Dendritic cell treated with granulocyte-macrophage colony-stimulating factor and Interleukin-4, amounts not matched to agents 40 ng/mL and 50 ng/mL, for 4 days (primary cell): ENCODE data around the gene ATP1B1.
"Not testable (repeated sequence)": the region's sequence is repeated elsewhere in the genome, so short reads cannot be mapped to it uniquely, and the experiment has no call there.

Source experiments
- H3K27ac Mint-ChIP-seq: one replicate; pipeline ENCODE4 v1.8.0; 2022; ENCODE audit warnings: mild to moderate bottlenecking, mixed read lengths
- H3K27me3 Mint-ChIP-seq: one replicate; pipeline ENCODE4 v1.8.0; 2022; ENCODE audit warnings: mild to moderate bottlenecking, mixed read lengths
- H3K36me3 Mint-ChIP-seq: one replicate; pipeline ENCODE4 v1.8.0; 2022; ENCODE audit warnings: low read depth, mixed read lengths
- H3K4me1 Mint-ChIP-seq: one replicate; pipeline ENCODE4 v1.8.0; 2022; ENCODE audit warnings: low read depth, mixed read lengths
- H3K4me3 Mint-ChIP-seq: one replicate; pipeline ENCODE4 v1.8.0; 2022; ENCODE audit warnings: mild to moderate bottlenecking, moderate library complexity, mixed read lengths
- H3K9me3 Mint-ChIP-seq: one replicate; pipeline ENCODE4 v1.8.0; 2022; ENCODE audit warnings: mixed read lengths
- intact Hi-C: fragments of 100-400 bp; cut with micrococcal nuclease; formaldehyde crosslinking; loops from one replicate; pipeline ENCODE4 v1.15.0; 2022

Gene ATP1B1

DNA sequence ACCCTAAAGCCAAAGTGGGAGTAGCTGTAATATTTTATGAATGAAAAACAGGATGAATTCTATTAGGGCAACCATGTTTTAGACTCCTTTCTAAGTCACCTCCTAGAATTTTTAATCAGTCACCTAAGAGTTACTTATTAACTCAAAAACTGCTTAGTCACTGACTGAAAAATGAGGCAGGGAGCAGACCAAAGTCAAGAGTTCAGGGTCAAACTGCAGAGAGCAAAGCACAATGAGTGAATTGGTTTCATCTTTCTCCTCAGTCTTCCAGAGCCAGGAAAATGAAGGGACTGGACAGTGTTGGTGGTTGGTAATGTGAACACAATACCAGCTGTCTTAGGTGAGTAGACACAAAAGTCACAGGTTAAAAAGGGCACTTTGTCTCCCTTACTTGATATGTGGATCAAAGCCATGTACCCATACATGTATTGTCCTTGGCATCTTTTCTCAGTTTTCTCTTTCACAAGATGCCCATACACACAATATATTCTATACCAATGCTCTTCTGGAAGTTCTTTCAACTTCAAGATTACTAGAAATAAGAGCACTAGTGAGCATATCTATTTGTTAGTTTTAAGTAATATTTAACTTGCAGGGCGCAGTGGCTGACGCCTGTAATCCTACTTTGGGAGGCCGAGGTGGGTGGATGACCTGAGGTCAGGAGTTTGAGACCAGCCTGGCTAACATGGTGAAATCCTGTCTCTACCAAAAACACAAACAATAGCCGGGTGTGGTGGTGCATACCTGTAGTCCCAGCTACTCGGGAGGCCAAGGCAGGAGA lies 42.2 kb downstream of the ATP1B1 start:
- H3K36me3 Mint-ChIP-seq: no peaks in the 10 kb centered on the region
- H3K4me1 Mint-ChIP-seq: no peaks in the 10 kb centered on the region
- intact Hi-C loops: no loop called here
- H3K27me3 Mint-ChIP-seq: no peaks in the 10 kb centered on the region
- no peak overlapping the region for H3K27ac Mint-ChIP-seq
- H3K4me3 Mint-ChIP-seq: no peak overlapping the region
- no peaks in the 10 kb centered on the region for H3K9me3 Mint-ChIP-seq

DNA sequence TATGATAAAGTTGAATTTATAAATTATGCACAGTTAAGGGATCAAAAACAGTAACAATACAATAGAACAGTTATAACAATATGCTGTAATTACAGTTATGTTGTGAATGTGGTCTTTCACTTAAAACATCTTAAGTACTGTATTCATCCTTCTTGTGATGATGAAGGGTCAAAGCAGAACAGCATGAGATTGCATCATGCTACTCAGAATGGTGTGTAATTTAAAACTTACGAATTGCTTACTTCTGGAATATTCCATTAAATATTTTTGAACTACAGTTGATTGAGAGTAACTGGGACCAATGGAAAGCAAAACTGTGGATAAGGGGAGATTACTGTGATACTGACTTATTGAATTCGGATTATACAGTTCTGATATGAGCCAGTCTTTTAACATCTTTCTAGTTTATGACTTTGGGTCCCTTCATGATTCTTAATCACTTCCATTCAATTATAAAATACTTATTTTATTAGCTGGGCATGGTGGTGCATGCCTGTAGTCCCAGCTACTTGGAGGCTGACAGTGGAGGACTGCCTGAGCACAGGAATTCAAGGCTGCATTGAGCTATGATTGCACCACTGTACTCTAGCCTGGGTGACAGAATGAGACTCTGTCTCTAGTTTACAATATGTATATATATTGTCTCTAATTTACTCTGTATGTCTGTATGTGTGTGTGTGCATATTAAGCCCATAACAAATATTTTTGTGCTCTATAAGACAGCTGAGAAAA lies 43.2 kb downstream of the ATP1B1 start:
- intact Hi-C loops: no loop called here
- H3K4me3 Mint-ChIP-seq: no peak overlapping the region
- H3K27me3 Mint-ChIP-seq: no peaks in the 10 kb centered on the region
- no peaks in the 10 kb centered on the region for H3K4me1 Mint-ChIP-seq
- H3K27ac Mint-ChIP-seq: no peak overlapping the region
- H3K36me3 Mint-ChIP-seq: no peaks in the 10 kb centered on the region
- no peaks in the 10 kb centered on the region for H3K9me3 Mint-ChIP-seq

DNA sequence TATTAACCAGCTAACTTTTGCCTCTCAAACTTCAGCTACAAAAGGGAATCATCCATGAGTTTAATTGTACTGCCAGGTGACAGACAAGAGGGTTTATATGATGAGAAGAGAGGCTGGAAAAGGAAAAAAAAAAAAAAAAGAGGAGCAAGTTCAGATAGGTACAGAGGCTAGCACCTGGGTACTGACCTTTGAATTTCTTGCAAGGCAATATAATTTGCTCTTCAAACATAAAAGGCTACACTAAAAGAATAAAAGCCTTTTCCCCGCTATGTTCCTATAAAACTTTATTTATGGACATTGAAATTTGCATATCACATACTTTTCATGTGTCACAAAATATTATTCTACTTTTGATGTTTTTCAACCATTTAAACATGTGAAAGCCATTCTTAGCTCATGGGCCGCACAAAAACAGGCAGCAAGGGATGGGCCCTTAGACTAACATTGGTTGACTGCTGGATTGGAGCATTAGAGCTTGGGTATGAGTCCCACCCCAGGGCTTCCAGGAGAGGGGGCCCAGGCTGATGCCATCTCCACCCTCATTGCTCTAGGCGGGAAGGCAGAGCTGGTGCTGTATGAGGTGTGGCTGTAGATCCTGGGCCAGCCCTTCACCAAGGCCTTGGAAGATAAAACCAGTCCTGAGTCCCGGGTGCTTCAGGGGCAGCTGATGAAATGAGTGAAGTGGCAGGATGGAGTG lies 44.3 kb downstream of the ATP1B1 start:
- no peaks in the 10 kb centered on the region for H3K36me3 Mint-ChIP-seq
- H3K27me3 Mint-ChIP-seq: no peaks in the 10 kb centered on the region
- H3K4me1 Mint-ChIP-seq: no peaks in the 10 kb centered on the region
- intact Hi-C loops: no loop called here
- no peaks in the 10 kb centered on the region for H3K9me3 Mint-ChIP-seq
- no peak overlapping the region for H3K4me3 Mint-ChIP-seq
- no peak overlapping the region for H3K27ac Mint-ChIP-seq

DNA sequence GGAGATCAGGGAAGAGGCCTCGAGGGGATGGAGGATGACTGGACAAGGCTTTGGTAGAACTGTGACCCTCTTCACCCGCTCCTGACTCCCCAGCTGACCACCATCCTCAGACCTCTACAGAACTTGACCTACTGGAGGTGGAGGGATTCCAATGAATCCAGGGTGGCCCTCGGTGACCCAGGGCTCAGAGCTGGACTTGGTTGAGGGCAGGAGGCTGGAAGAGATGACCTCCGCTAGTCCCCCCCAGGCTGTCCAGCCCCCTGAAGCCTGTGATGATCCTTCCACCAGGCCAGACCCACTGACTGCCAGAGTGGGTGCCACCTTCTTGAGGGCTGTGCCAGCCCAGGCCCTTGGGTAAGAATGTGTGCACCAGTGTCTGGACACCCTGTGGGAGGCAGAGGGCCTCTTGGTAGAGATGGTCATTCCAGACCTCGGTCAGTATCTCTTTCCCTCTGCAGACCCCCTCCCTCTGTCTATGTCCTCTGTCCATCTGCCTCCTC lies 44.9 kb downstream of the ATP1B1 start:
- H3K27me3 Mint-ChIP-seq: no peaks in the 10 kb centered on the region
- H3K36me3 Mint-ChIP-seq: no peaks in the 10 kb centered on the region
- no peak overlapping the region for H3K27ac Mint-ChIP-seq
- H3K4me3 Mint-ChIP-seq: no peak overlapping the region
- intact Hi-C loops: no loop called here
- no peaks in the 10 kb centered on the region for H3K9me3 Mint-ChIP-seq
- H3K4me1 Mint-ChIP-seq: no peaks in the 10 kb centered on the region

DNA sequence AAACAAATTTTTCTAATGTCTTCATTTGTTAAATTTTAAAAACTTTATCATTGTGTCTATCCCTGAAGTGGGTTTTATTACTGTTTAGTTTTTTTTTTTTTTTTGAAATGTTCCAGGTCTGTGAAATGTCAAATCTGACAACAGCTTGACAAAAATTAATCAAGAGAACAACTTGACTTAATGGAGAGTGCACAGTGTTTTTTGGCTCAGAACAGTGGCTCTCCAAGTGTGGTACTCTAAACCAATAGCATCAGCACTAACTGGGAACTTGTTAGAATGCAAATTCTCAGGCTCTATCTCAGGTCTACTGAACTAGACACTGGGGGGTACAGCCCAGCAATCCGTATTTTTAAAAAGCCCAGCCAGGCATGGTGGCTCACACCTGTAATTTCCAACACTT lies 49.2 kb downstream of the ATP1B1 start:
- H3K4me1 Mint-ChIP-seq: no peaks in the 10 kb centered on the region
- H3K27me3 Mint-ChIP-seq: no peaks in the 10 kb centered on the region
- no peak overlapping the region for H3K4me3 Mint-ChIP-seq
- H3K36me3 Mint-ChIP-seq: no peaks in the 10 kb centered on the region
- H3K27ac Mint-ChIP-seq: no peak overlapping the region
- no peaks in the 10 kb centered on the region for H3K9me3 Mint-ChIP-seq
- intact Hi-C loops: no loop called here

DNA sequence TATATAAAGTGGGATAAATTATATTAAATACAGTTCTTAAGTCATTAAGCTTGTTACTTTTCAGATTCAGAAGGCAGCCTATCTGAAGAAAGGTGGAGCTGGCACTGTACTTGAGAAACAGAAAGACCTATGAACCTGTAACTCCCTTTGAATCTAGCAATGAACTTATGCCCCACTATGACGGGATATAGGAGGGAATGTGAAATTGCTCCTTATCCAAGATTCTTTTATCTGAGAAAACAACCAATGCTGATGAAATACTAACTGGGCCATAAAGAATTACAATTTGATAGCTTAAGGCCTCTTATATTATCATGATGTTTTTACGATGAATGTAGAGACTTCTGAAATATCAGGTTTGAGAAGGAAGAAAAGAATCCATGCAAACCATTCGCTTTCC lies 50.1 kb downstream of the ATP1B1 start:
- H3K27ac Mint-ChIP-seq: no peak overlapping the region
- intact Hi-C loops: no loop called here
- H3K9me3 Mint-ChIP-seq: no peaks in the 10 kb centered on the region
- H3K27me3 Mint-ChIP-seq: no peaks in the 10 kb centered on the region
- no peak overlapping the region for H3K4me3 Mint-ChIP-seq
- H3K36me3 Mint-ChIP-seq: no peaks in the 10 kb centered on the region
- H3K4me1 Mint-ChIP-seq: no peaks in the 10 kb centered on the region

DNA sequence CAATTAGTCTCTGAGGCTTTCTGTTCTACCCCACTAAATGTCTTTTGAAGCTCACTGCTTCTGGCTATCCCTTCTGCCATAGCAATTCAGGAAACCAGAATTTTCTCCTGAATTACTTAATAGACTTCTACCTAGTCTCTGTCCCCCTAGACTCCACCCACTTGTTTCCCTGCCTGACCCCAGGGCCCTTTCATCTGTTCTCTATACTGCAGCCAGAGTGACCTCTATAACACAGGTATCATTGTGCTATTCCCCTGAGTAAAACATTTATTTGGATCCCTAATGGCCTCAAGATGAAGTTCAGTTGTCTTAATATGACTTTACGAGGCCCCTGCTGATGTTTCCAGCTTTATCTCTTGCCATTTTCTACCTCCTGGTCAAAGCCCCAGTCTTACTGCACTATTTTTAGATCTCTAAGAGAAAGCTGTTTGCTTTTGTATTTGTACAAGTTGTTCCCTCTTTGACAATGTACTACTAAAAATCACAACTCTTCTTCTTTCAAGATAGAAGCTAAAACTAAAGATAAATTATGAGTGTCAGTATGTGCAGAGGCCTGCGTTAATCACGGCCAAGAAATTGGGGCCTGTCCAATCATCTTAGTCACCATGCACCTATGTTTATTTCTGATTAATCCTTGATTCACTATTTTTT lies 54.5 kb downstream of the ATP1B1 start:
- no peaks in the 10 kb centered on the region for H3K9me3 Mint-ChIP-seq
- H3K4me3 Mint-ChIP-seq: no peak overlapping the region
- intact Hi-C loops: no loop called here
- no peak overlapping the region for H3K27ac Mint-ChIP-seq
- no peaks in the 10 kb centered on the region for H3K4me1 Mint-ChIP-seq
- H3K27me3 Mint-ChIP-seq: no peaks in the 10 kb centered on the region
- no peaks in the 10 kb centered on the region for H3K36me3 Mint-ChIP-seq

DNA sequence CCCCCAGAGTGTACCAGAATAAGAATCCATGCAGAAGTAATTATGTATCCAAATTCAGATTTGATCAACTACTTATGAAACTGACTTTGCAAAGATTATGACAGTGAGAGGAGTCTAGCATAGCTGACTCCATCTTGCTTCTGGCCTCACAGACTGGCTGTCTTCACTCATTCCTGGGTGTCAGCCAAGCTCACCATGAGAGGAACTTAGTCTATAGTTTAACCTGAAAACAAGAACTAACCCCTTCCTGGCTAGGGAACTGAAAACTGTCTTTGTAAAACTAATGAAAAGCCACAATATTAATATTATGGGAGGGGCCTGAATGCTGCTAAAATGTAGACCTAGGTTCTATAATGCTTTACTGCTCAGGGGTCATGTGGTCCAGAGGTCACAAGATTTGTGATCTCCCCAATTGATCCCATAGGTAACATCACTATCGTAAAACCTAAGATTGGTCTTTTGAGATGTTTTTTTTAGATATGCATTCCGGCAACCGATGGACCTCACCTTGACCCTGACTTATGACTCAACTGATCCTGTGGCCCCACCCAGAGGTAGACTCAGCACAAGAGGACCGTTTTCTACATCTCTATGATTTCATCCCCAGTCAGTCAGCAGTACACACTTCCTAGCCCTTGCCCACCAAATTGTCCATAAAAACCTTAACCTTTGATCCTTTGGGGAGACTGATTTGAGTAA lies 55.2 kb downstream of the ATP1B1 start:
- intact Hi-C loops: no loop called here
- Mint-ChIP-seq H3K4me1 (no peaks in the 10 kb centered on the region), H3K27ac (no peak overlapping the region), H3K9me3 (no peaks in the 10 kb centered on the region), H3K27me3 (no peaks in the 10 kb centered on the region), H3K36me3 (no peaks in the 10 kb centered on the region), H3K4me3 (no peak overlapping the region)

DNA sequence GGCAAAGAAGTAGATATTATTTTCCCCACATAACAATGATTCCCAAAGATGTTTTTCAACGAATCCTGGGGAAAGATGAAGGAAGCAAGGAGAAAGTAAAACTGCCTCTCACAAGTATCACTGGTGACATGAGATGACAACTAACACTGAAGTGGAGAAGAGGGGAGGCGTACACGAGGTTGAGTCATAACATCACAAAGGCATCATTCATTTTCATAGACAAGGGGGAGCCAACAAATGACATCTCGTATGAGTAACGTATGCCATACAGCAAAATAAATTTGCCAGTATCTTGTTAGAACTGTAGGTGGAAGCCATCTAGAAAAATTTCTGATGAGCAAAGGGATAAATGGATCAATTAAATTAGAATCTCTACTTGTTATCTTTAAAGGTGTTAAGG lies 56.6 kb downstream of the ATP1B1 start:
- Mint-ChIP-seq H3K4me3 (no peak overlapping the region), H3K36me3 (no peaks in the 10 kb centered on the region), H3K4me1 (no peaks in the 10 kb centered on the region), H3K9me3 (no peaks in the 10 kb centered on the region), H3K27me3 (no peaks in the 10 kb centered on the region), H3K27ac (no peak overlapping the region)
- intact Hi-C loops: no loop called here

DNA sequence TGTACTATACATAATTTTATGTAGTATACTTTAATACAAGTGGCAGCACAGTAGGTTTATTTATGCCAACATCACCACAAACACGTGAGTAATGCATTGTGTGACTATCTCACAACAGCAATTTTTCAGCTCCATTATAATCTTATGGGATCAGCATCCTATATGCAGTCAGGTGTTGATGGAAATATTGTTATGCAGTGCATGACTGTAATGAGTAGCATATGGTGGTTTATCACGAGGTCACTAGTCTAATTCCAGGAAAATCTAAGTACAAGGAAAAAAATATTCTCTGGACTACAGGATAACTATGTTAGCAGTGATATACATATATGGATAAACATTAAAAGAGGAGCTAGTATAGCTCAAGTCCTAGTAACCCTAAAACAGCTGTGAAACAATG lies 69.0 kb downstream of the ATP1B1 start:
- Mint-ChIP-seq H3K27me3 (no peaks in the 10 kb centered on the region), H3K9me3 (no peaks in the 10 kb centered on the region), H3K4me1 (peaks cover 5% of the 10 kb centered on the region), H3K36me3 (no peaks in the 10 kb centered on the region), H3K4me3 (no peak overlapping the region), H3K27ac (no peak overlapping the region)
- intact Hi-C loops: no loop called here

DNA sequence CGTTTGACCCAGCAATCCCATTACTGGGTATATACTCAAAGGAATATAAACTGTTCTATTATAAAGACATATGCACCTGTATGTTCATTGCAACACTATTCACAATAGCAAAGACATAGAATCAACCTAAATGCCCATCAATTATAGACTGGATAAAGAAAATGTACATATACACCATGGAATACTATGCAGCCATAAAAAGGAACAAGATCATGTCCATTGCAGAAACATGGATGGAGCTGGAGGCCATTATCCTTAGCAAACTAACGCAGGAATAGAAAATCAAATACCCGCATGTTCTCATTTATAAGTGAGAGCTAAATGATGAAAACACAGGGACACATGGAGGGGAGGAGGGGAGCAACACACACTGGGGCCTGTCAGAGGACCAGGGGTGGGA lies 72.9 kb downstream of the ATP1B1 start:
- intact Hi-C loops, H3K27ac Mint-ChIP-seq: not testable (repeated sequence)

DNA sequence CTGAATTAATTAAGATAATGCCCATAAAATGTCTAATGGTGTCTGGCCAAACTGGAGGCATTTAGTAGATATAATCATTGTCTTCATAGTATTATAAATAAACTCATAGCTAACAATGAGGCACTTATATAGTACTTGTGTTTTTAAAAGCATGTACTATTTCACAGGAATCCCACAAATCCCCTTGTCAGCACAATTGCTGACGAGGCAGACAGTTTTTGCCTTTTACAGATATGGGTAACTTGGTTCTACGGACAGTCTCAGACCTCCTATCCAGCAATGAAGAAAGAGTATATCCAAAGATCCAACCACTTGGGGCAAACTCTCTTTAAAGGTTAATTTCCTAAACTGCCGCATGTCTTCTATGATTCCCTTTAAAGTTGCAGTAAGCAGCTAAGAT lies 73.7 kb downstream of the ATP1B1 start:
- intact Hi-C loops: loop anchor here (10.0 kb wide), 1 partner anchor 115 kb away; no protein-coding TSS in a partner anchor
- H3K9me3 Mint-ChIP-seq: no peaks in the 10 kb centered on the region
- H3K27ac Mint-ChIP-seq: no peak overlapping the region
- no peaks in the 10 kb centered on the region for H3K36me3 Mint-ChIP-seq
- H3K27me3 Mint-ChIP-seq: no peaks in the 10 kb centered on the region
- peaks cover 5% of the 10 kb centered on the region for H3K4me1 Mint-ChIP-seq
- H3K4me3 Mint-ChIP-seq: no peak overlapping the region

More for the DNA sequence above, 72.9 kb downstream of the ATP1B1 start:
- not testable (repeated sequence) for H3K27me3 Mint-ChIP-seq, H3K4me1 Mint-ChIP-seq, H3K4me3 Mint-ChIP-seq, H3K36me3 Mint-ChIP-seq, H3K9me3 Mint-ChIP-seq
